ENCODE data around the gene SLC10A2.
"Not testable (repeated sequence)": the region's sequence is repeated elsewhere in the genome, so short reads cannot be mapped to it uniquely, and the experiment has no call there.

Gene SLC10A2

DNA sequence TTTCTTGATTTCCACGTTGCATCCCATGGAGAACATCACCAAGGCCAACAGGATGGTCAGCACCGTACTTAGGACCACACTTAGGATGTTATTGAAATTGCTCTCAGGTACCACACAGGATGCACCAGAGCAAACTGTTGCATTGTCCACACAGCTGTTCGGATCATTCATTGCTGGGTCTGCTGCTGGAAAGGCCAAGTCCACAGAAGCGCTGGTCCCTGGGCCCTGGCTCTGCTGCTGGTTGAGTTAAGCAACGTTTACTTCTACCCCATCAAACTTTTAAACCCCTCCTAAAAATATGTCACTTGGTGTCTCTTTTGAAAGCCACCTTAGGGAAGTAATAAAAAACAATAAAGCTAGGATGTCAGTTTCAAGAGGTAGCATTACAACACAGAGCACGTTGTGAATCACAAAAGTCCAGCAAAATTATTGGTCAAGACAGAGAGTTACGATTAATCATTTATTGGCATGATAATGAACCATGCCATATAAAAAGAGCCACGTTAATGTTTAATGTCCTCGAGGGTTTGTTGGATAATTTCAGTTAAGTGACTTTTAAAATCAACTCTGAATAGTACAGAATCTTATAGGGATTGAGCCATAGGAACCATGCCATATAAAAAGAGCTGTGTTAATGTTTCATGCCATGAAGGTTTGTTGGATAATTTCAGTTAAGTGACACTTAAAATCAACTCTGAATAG is at the start of gene SLC10A2:
Gene SLC10A2 (minus strand): TSS at position 339 of the 702 bp plus-strand sequence. CDS start 168 bp downstream, at position 171.
- DNase-seq, result no peak

DNA sequence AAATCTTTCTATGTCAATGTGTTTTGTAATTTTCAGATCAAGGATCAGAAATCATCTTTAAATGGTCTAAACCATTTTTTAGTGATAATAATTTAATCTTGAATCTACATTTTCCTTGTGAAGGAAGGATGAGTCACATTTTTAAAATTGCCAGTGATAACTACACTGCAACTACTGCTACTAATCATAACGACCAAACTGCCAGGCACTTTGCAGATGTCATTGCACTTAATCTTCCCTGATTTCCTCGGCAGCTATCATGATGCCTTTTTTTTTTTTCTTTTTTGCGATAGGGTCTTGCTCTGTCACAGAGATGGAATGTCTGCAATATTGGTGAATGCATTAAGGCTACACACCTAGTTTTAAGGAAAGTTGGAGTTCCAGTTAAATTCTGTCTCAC is 41.4 kb upstream of the SLC10A2 start:
- DNase-seq, result no peak

DNA sequence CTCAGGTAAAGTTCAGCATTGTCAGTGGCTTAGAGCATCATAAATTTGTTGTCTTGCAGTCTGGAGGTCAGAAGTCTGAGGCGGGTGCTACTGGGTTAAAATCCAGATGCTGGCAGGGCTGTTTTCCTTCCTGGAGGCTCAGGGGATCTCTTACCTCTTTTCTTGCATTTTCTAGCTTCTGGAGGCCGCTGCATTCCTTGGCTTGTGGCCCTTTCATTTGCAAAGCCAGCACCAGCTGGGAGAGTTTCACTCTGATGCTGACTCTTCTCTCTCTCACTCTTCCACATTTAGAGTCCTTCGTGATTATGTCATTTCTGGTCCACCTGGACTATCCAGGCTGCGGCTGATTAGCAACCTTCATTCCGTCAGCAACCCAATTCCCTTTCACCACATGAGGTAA is 38.1 kb upstream of the SLC10A2 start:
- DNase-seq, result no peak

DNA sequence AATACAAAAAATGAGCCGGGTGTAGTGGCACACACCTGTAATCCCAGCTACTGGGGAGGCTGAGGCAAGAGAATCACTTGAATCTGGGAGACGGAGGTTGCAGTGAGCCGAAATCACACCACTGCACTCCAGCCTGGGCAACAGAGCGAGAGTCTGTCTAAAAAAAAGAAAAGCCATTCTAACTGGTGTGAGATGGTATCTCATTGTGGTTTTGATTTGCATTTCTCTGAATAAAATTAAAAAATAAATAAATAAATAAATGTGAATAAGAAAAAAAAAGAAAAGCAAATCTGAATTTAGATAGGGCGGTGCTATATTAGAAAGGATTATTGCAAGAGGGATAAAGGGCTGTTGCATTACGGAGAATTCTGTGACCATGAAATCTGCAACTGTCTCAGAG is 37.2 kb upstream of the SLC10A2 start:
- not testable (repeated sequence) for DNase-seq

GRCh38 chr13:103102482-103102881 is 36.3 kb upstream of the SLC10A2 start:
- DNase-seq, result no peak

- DNase-seq, result no peak
Measured at GRCh38 chr13:103101901-103102300, 35.7 kb upstream of the SLC10A2 start.

- no peak for DNase-seq
Measured at GRCh38 chr13:103101500-103101899, 35.3 kb upstream of the SLC10A2 start.

DNA sequence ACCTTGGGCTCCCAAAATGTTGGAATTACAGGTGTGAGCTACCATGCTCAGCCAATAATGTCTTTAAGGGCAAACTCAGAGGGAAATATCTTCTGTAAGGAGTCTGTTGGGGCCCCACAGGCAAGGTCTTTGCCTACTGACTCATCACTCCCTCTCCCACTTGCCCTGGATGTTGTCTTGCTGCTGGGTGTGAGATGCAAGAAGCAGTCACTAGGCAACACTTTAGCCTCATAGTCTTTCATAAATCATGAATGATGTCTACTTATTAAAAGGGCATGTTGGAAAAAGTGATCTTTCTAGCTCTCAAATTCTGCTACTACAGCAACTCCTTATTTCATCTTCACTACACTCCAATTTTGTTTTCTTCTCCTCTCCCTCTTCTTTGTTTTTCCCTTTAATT is 34.6 kb upstream of the SLC10A2 start:
- no peak for DNase-seq

GRCh38 chr13:103099722-103100293 is 33.6 kb upstream of the SLC10A2 start:
- DNase-seq, result no peak

GRCh38 chr13:103098535-103098934 is 32.3 kb upstream of the SLC10A2 start:
- no peak for DNase-seq

DNA sequence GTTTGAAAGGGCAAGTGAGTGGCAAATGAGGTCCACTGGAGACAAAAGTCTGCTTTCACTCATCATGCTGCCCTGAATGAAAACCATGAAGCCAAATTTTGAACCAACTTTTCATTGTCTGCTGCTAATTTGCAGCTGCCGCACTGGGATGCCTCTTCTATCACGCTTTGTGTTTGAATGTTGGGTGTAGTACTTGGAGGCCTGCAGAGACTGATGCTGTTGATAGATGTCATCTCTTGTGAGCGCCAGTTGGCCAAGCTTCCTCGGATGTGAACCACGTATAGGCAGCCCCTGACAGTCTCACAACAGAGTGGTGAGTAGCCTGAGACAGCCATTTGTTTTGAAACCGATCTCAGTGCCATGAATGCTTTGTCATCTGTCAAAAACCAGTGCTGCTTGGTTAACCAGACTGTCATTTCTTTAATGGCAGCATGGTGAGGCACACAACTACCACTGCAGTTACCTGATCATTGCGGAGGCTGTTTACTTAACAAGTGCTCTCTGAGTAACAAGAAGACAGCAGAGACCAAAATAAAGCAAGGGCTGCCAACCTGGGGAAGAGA is 31.2 kb upstream of the SLC10A2 start:
- DNase-seq, result no peak

- not testable (repeated sequence) for DNase-seq
Measured at GRCh38 chr13:103093649-103094048, 27.4 kb upstream of the SLC10A2 start.

GRCh38 chr13:103087275-103087674 is 21.1 kb upstream of the SLC10A2 start:
- DNase-seq, result no peak

- DNase-seq, result no peak
Measured at GRCh38 chr13:103081435-103081834, 15.2 kb upstream of the SLC10A2 start.

GRCh38 chr13:103078158-103078557 is 11.9 kb upstream of the SLC10A2 start:
- no peak for DNase-seq

DNA sequence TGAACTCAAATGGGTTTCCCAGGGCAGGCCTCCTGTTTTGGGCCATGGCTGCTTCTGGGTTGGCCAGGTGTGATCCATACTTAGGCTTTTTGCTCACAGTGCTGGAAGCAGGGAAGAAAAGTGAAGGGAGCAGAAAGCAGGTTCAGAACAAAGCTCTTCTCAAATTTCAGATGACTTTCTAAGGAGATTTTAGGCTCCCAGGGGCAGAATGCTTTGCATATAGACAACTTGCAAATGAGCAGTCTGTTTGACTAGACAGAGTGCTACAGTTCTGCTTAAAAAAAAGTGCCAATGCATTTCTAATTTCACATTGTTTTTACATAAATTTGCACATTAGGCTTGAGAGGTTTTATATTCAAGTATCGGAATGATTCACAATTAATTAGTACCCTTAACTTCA is 2.6 kb upstream of the SLC10A2 start:
- DNase-seq, result no peak

DNA sequence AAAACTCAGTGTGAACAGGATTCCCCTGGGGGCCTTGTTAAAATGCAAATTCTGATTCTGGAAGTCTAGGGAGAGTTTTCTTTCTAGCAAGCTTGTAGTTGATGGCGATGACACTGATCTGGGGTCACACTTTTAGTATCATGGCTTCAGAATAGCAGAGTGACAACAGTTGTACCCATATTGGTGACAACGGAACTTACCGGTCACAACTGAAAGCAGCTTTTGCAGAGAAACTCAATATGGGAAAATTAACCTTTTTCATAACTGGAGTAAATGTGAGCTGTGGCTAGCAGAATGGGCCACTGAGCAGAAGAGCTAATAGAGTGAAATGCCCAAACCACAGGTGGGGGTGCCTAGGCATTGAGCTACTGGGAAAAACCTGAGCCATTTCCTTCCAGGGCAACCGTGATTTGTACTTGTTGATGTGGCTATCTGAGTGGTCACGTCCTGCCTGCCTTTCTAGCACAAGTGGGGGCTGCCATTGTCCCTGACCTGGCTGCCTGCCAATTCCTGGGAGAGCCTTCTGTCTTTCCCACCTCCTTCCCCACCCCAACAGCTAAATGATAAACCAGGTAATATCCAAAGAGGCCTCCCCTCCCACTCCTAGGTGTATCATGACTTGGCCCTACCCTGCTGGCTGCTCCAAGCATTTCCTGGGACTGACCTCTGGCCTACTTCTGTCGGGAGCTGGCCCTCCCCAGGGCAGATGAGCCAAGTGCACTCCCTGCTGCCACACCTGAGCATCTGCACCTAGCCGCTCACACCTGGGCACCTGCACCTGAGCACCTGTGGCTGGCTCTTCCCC is 1.7 kb upstream of the SLC10A2 start:
- DNase-seq, result no peak

GRCh38 chr13:103066781-103067345 is 646 bp upstream of the SLC10A2 start:
- DNase-seq, result no peak

DNA sequence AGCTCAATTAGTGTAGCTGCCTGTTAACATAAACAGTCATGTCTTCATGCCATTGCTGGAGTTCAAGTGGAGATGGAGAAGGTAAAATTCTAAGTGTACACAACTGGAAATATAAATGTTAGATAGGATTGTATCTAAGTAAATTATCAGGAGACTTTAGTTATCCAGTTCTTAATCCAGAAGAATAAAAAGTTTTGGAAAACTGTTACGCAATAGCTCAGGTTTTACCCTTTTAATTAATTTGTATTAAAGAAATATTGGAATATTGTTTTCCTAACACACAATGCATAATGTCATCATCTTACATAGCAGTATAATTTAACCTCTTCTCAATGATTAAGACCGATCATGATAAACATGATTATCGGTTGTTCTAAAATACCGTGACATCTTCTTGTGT is 2.8 kb downstream of the SLC10A2 start:
- no peak for DNase-seq

GRCh38 chr13:103062079-103062478 is 4.1 kb downstream of the SLC10A2 start:
- no peak for DNase-seq

DNA sequence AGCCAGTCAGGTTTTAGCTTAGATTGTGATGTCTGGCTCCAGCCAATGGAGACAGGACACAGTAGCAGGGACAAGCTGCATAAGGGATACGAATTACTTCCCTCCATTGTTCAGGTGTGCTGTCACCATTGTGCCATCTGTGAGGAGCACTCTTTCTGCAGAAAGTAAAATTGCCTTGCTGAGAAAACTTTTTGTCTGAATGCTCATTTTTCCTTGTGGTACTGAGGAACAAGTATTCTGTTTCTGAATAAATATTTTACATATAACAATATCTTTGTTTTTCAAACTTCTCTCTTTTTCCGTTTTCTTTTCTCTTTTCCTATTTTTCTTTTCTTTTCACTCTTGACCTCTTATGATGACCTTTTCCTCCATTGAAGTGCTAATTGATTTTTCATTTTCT is 10.2 kb downstream of the SLC10A2 start:
- DNase-seq, result no peak

DNA sequence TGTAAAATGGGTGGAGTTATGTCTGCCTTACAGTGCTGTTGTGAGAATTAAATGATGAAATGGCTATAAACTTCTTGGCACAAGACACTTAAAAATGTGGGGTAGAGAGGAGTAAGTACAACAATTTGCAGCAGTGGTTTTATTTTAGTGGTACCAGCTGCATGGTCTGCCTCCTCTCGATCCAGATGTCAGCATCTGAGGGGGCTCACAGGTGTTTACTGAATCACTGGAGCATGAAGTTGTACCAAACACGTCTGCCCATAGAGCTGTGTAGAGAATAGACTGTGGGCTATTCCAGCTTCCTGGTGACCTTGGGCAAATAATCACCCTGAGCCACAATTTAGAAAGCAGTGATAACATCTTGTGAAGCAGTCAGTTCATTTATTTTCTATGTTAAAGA is 11.1 kb downstream of the SLC10A2 start:
- no peak for DNase-seq

DNA sequence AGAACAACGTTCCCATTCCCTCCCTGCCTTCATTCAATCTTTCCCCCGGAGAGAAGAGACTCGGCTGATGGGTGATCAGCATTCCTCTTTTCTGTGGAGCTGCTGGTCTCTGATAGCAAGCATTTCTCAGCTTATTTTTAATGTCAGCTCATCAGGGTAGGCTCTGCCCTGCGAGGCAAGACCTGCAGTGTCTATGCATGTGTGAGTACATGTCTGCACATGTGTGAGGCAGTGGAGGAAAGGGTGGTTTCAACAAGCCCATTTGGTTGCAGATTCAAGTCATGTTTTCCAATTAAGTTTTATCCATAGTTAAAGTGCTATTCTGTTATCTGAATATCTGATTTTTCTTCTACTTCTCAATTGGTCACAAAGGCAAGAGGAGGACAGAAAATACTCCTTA is 19.5 kb downstream of the SLC10A2 start:
- no peak for DNase-seq
